Heart left ventricle (tissue), 16 donors: ENCODE data around the gene CEACAM1. TPM values are rescaled to one million over a fixed set of nuclear protein-coding genes. Genes with fewer than 3 reads are reported as not detected.

Source experiments
- ATAC-seq, 4 donors: fragments of 200-7000 bp; cut with Tn5 transposase; one replicate each; pipeline ENCODE4 v1.9.1; 2020 to 2022; ENCODE audit warnings: moderate library complexity in 4 of 4, mild to moderate bottlenecking in 3 of 4, moderate number of reproducible peaks in 1 of 4
- DNase-seq, 5 donors: peaks; one replicate each; pipeline ENCODE4 v3.0.0-alpha.2; 2020
- H3K27ac ChIP-seq, 12 donors: fragments of 200-600 bp; sonication (generic) in 4 of 12; one replicate each; pipeline versions ENCODE4 v1.5.0 to v1.8.0; 2016 to 2022; ENCODE audit warnings: mild to moderate bottlenecking in 2 of 12
- H3K27me3 ChIP-seq, 9 donors: fragments of 200-600 bp; sonication (generic) in 2 of 9; one replicate each; pipeline versions ENCODE4 v1.5.1 to v1.8.0; 2016 to 2022; ENCODE audit warnings: mild to moderate bottlenecking in 3 of 9
- H3K36me3 ChIP-seq, 9 donors: fragments of 200-600 bp; sonication (generic) in 2 of 9; one replicate each; pipeline versions ENCODE4 v1.5.0 to v1.8.0; 2018 to 2022; ENCODE audit warnings: mild to moderate bottlenecking in 2 of 9
- H3K4me1 ChIP-seq, 12 donors: fragments of 200-600 bp; sonication (generic) in 4 of 12; one replicate each; pipeline versions ENCODE4 v1.5.0 to v1.8.0; 2016 to 2022; ENCODE audit warnings: mild to moderate bottlenecking in 3 of 12
- H3K4me3 ChIP-seq, 12 donors: fragments of 200-600 bp; sonication (generic) in 4 of 12; one replicate each; pipeline versions ENCODE4 v1.5.0 to v1.8.0; 2017 to 2022; ENCODE audit warnings: mild to moderate bottlenecking in 9 of 12, moderate library complexity in 4 of 12
- H3K9me3 ChIP-seq, 12 donors: fragments of 200-600 bp; sonication (generic) in 4 of 12; one replicate each; pipeline versions ENCODE4 v1.5.0 to v1.8.0; 2016 to 2022; ENCODE audit warnings: mild to moderate bottlenecking in 1 of 12
- POLR2A ChIP-seq, 2 donors: fragments of 450-650 bp; IDR thresholded peaks; one replicate each; pipeline ENCODE4 v1.6.1; 2017; ENCODE audit warnings: antibody characterized with exemption in 2 of 2, mild to moderate bottlenecking in 2 of 2, moderate library complexity in 2 of 2
- WGBS, 4 donors: extraction: QIAGEN DNeasy Blood & Tissue Kit in 2 of 4; methylation state at CpG; one replicate each; pipeline versions ENCODE4 v1.1.5 to v1.1.7; 2013 to 2018; 5-methylcytosine and 5-hydroxymethylcytosine counted together
- intact Hi-C, 10 donors: fragments of 100-400 bp; cut with DNase I; formaldehyde crosslinking; loops; one replicate each; pipeline versions ENCODE4 v1.11.1 to v1.14.2; 2022
- polyA plus RNA-seq, 2 donors: library from polyadenylated mRNA; stranded (reverse); fragments of 200-250 nt; gene quantifications; one replicate each; pipeline ENCODE4 v1.2.3, GENCODE V29; 2013
- total RNA-seq, 9 donors: library from RNA; depleted of rRNA in 2 of 9; stranded (reverse); fragments of >200 nt in 2 of 9; fragmentation: NEBNext Ultra II Directional in 3 of 9; extraction: Animal tissue kit (Norgen Biotek cat#: 25700) in 3 of 9; gene quantifications; one replicate each; pipeline versions ENCODE4 v1.1.0 to v1.2.4, GENCODE V29; 2016 to 2023
- TF ChIP-seq, protein P1 (sequence below), 12 donors: fragments of 200-600 bp; sonication (generic) in 4 of 12; IDR thresholded peaks; one replicate each; pipeline versions ENCODE4 v1.5.0 to v1.8.0; 2018 to 2022; ENCODE audit warnings: antibody characterized with exemption in 12 of 12, mild to moderate bottlenecking in 5 of 12
- donor health status: ischemic (EF 13 %, LVEDD 7.1; RV severe dilation, severe dysfunction).
- donor health status: healthy with polysubstance abuse.
- donor health status: DM: no; HTN: yes; CAD: no.
- donor health status: DM: no; HTN: no; CAD: no.
- donor health status: ischemic (EF 25% LVEDD 6.9; RV normal size, moderate dysfunction).
- donor health status: ischemic (EF 25% LVEDD 5.7; RV mildly dilated, moderate dysfunction).
- donor health status: healthy.
- donor health status: DM: yes; HTN: yes; CAD: no.
- donor health status: ischemic (EF 35%, LVEDD 5.7; RV mildly dilated, moderate dysfunction).
- donor health status: nonischemic (EF 11% LVEDD 7.7; RV severe dilation, severe dysfunction).
- donor health status: DM: yes; HTN: yes; CAD: no.
- donor health status: PGD.
- donor health status: ischemic (EF 29% LVEDD 5.4; RV normal size, mild dysfunction).
- donor health status: nonischemic (EF 23%, LVEDD 6.1; RV moderate dilation, normal function).

CEACAM1 gene
- total and polyA plus RNA-seq, 11 donors = 1.3 to 8.3 (median 2.4) TPM

- TF ChIP-seq POLR2A (IDR thresholded peaks at IDR 0.05) = no peak
- TF ChIP-seq, protein P1, sequence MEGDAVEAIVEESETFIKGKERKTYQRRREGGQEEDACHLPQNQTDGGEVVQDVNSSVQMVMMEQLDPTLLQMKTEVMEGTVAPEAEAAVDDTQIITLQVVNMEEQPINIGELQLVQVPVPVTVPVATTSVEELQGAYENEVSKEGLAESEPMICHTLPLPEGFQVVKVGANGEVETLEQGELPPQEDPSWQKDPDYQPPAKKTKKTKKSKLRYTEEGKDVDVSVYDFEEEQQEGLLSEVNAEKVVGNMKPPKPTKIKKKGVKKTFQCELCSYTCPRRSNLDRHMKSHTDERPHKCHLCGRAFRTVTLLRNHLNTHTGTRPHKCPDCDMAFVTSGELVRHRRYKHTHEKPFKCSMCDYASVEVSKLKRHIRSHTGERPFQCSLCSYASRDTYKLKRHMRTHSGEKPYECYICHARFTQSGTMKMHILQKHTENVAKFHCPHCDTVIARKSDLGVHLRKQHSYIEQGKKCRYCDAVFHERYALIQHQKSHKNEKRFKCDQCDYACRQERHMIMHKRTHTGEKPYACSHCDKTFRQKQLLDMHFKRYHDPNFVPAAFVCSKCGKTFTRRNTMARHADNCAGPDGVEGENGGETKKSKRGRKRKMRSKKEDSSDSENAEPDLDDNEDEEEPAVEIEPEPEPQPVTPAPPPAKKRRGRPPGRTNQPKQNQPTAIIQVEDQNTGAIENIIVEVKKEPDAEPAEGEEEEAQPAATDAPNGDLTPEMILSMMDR (IDR thresholded peaks at IDR 0.05) = no peak
- no peak overlapping the region for H3K4me3 ChIP-seq
- intact Hi-C loops = no loop called here
- 90 to 94% (median 92%) methylated on average over 7 of the region's 7 CpGs for WGBS, 4 donors
- no peaks in the 10 kb centered on the region for H3K36me3 ChIP-seq
- no peaks in the 10 kb centered on the region for H3K9me3 ChIP-seq
- DNase-seq (no peak), ATAC-seq (no peak)
- no peaks in the 10 kb centered on the region for H3K27me3 ChIP-seq
- peaks cover 0 to 6% (median 0%) of the 10 kb centered on the region in 12 donors for H3K4me1 ChIP-seq
- no peak overlapping the region for H3K27ac ChIP-seq
Measured at GRCh38 chr19:42472402-42473147, 55.7 kb downstream of the CEACAM1 start.

DNA sequence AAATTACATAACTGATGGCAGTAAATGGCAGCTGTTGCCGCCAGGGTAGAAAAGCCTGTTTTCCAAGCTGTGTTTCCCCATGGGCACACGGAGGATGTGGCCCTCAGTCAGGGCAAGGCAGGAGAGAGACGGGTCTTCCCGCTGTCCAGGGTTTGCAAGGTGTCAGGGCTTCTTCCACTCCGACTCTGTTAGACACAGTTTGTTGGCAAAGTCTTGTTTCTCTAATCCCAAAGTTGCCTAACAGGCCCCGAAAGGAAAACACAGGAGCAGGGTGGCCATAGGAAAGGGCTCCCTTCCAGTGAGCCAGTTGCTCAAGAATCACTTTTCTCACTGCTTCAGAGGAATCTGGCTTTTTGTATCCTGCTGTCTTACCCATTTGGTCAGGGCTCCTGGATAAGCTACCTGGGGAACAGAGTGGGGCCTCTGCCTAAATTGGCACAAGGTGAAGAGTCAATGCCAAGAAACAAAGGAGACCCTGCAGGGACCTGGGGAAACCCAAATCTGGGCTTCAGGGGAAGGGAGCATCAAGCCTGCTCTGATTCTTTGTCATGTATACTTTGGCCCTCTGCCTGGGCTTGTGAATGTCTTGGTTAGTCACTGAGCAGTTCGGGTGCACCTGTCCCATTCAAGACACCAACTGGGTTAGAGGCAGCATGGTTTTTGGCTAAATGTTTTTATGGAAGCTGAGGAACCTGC lies 56.6 kb downstream of the CEACAM1 start:
- no peak for DNase-seq
- intact Hi-C loops = no loop called here

GRCh38 chr19:42469311-42470235 lies 58.7 kb downstream of the CEACAM1 start:
- Histone ChIP-seq H3K27me3 (no peaks in the 10 kb centered on the region), H3K9me3 (no peaks in the 10 kb centered on the region), H3K27ac (no peak overlapping the region), H3K4me1 (peaks cover 0 to 22% (median 9%) of the 10 kb centered on the region in 12 donors), H3K4me3 (no peak overlapping the region), H3K36me3 (no peaks in the 10 kb centered on the region)
- intact Hi-C loops = no loop called here
- no peak for TF ChIP-seq POLR2A (IDR thresholded peaks at IDR 0.05)
- TF ChIP-seq, protein P1 (IDR thresholded peaks at IDR 0.05) = no peak
- 64 to 75% (median 65%) methylated on average over 8 of the region's 8 CpGs for WGBS, 4 donors
- no peak for DNase-seq
- no peak for ATAC-seq

More for the DNA sequence above, 56.6 kb downstream of the CEACAM1 start:
- peaks cover 0 to 11% (median under 1%) of the 10 kb centered on the region in 12 donors for H3K4me1 ChIP-seq
- H3K9me3 ChIP-seq = no peaks in the 10 kb centered on the region
- no peaks in the 10 kb centered on the region for H3K27me3 ChIP-seq
- no peak for TF ChIP-seq POLR2A (IDR thresholded peaks at IDR 0.05)
- TF ChIP-seq, protein P1 (IDR thresholded peaks at IDR 0.05) = no peak
- H3K36me3 ChIP-seq = no peaks in the 10 kb centered on the region
- no peak for ATAC-seq
- WGBS, 4 donors = 77 to 82% (median 81%) methylated on average over 7 of the region's 7 CpGs
- no peak overlapping the region for H3K4me3 ChIP-seq
- H3K27ac ChIP-seq = no peak overlapping the region
